Activated naive CD4-positive, alpha-beta T cell treated with anti-CD3 and anti-CD28 coated beads, Interleukin-2, amount 50 U/mL, for 72 hours (primary cell): Measurements from ENCODE around the gene ROMO1. TPM values are rescaled to one million over a fixed set of nuclear protein-coding genes. Genes with fewer than 3 reads are reported as not detected.

Experiments
- total RNA-seq, 2 donors: library from RNA; stranded (reverse); gene quantifications; one replicate each; pipeline ENCODE4 v1.2.3, GENCODE V29; 2022

Gene ROMO1
- total RNA-seq, 2 donors from 2014 or later: 111 to 120 TPM

Other genes with a start within 250 kb of the ROMO1 start
- 10 to 100 TPM; 62.5 to 74.7 TPM for gene CEP250, start 243.8 kb upstream of the ROMO1 start, total RNA-seq
- not detected for gene C20orf173, start 169.8 kb upstream of the ROMO1 start, total RNA-seq
- 100 to 1,000 TPM; 132 to 150 TPM for gene ERGIC3, start 157.3 kb upstream of the ROMO1 start, total RNA-seq
- 10 to 100 TPM in 1 of 2 donors, 1 to 10 TPM in 1; 9.6 to 13.2 TPM for gene SPAG4, start 83.6 kb upstream of the ROMO1 start, total RNA-seq
- 100 to 1,000 TPM; 332 to 352 TPM for gene CPNE1, start 34.5 kb upstream of the ROMO1 start, total RNA-seq
- 100 to 1,000 TPM; 110 to 116 TPM for gene RBM12, start 34.5 kb upstream of the ROMO1 start, total RNA-seq
- gene NFS1, start 53 bp upstream of the ROMO1 start, total RNA-seq: 10 to 100 TPM; 48.5 to 50.1 TPM
- gene RBM39, start 42.9 kb downstream of the ROMO1 start, total RNA-seq: 100 to 1,000 TPM; 343 to 380 TPM
- 10 to 100 TPM; 58.5 to 71.4 TPM for gene PHF20, start 72.6 kb downstream of the ROMO1 start, total RNA-seq